GM12878 (cell line): ENCODE data around the gene TMEM161A. TPM values are rescaled to one million over a fixed set of nuclear protein-coding genes. Genes with fewer than 3 reads are reported as not detected.

Source experiments
- ATAC-seq: fragments of 200-7000 bp; cut with Tn5 transposase; 3 replicates; pipeline ENCODE4 v1.9.1; 2020; ENCODE audit warnings: mild to moderate bottlenecking, moderate library complexity
- BruUV-seq: library from RNA; stranded (reverse); fragments of 400-500 nt; replicated peaks from 2 replicates; lab custom pipeline; 2021; lab: Mats Ljungman, UMichigan
- CTCF ChIA-PET: fragments of 300-600 bp; sonication (Branson Sonifier 250); formaldehyde crosslinking; extraction: SDS; loops from one replicate; lab custom pipeline; 2021; ENCODE audit warnings: inconsistent platforms; lab: Yijun Ruan, JAX
- POLR2A ChIA-PET: fragments of 350-600 bp; formaldehyde crosslinking; extraction: SDS; loops from one replicate; lab custom pipeline; 2021; ENCODE audit warnings: inconsistent platforms; lab: Charles Lee
- RAD21 ChIA-PET: fragments of 300-600 bp; sonication (Branson Sonifier 250); formaldehyde crosslinking; loops from one replicate; lab custom pipeline; 2023; ENCODE audit warnings: antibody characterized with exemption; ENCODE audit not compliant: unreplicated experiment; lab: Charles Lee
- SMC1A ChIA-PET: fragments of 300-600 bp; sonication (Branson Sonifier 250); formaldehyde crosslinking; loops from one replicate; lab custom pipeline; 2023; ENCODE audit not compliant: unreplicated experiment, uncharacterized antibody; lab: Charles Lee
- DNase-seq: peaks from one replicate; pipeline ENCODE4 v3.0.0-alpha.2; 2011; ENCODE audit warnings: low read depth, low spot score
- FAIRE-seq: peaks from 3 replicates; lab custom pipeline; 2011; peaks lifted over from hg19 to GRCh38; lab: Jason Lieb, UNC
- H2AFZ ChIP-seq: 2 replicates; pipeline ENCODE4 v1.6.0; 2011; ENCODE audit warnings: low read depth, low read length, control low read depth; ENCODE audit not compliant: control insufficient read depth
- H3K27ac ChIP-seq: 2 replicates; pipeline ENCODE4 v1.5.1; 2011; ENCODE audit warnings: control low read depth; ENCODE audit not compliant: control insufficient read depth, insufficient read depth
- H3K27me3 ChIP-seq, 2 experiments: replicated peaks in 1 of 2; 2 replicates each; pipeline versions ENCODE4 v1.6.0 to v1.6.1; 2011; ENCODE audit warnings: low read length in 1 of 2; ENCODE audit not compliant: control insufficient read depth in 2 of 2, insufficient read depth in 2 of 2
- H3K36me3 ChIP-seq, 2 experiments: 2 replicates each; pipeline ENCODE4 v1.5.1; 2011; ENCODE audit warnings: low read length in 1 of 2; ENCODE audit not compliant: control insufficient read depth in 2 of 2, insufficient read depth in 2 of 2
- H3K4me1 ChIP-seq: 2 replicates; pipeline ENCODE4 v1.6.1; 2011; ENCODE audit warnings: mild to moderate bottlenecking, low read length, moderate library complexity, mixed read lengths; ENCODE audit not compliant: control insufficient read depth, insufficient read depth
- H3K4me2 ChIP-seq: 2 replicates; pipeline ENCODE4 v1.6.0; 2011; ENCODE audit warnings: control low read depth; ENCODE audit not compliant: control insufficient read depth, insufficient read depth
- H3K4me3 ChIP-seq: fragments of 200-600 bp; sonication (generic); 2 replicates; pipeline ENCODE4 v1.5.1; 2016
- H3K79me2 ChIP-seq: 2 replicates; pipeline ENCODE4 v1.6.0; 2011; ENCODE audit warnings: low read length; ENCODE audit not compliant: control insufficient read depth, insufficient read depth
- H3K9ac ChIP-seq: 2 replicates; pipeline ENCODE4 v1.8.0; 2011; ENCODE audit warnings: low read length, control low read depth, mixed read lengths; ENCODE audit not compliant: control insufficient read depth, insufficient read depth
- H3K9me3 ChIP-seq: replicated peaks from 3 replicates; pipeline ENCODE4 v1.5.1; 2011; ENCODE audit warnings: mild to moderate bottlenecking, low read length; ENCODE audit not compliant: control insufficient read depth, insufficient read depth
- H4K20me1 ChIP-seq: 2 replicates; pipeline ENCODE4 v1.6.0; 2011; ENCODE audit not compliant: control insufficient read depth, insufficient read depth
- NBN ChIP-seq: fragments of 450-650 bp; IDR thresholded peaks from 2 replicates; pipeline ENCODE4 v1.6.1; 2016
- RAD21 ChIP-seq: IDR thresholded peaks from 2 replicates; pipeline ENCODE4 v1.6.1; 2011; ENCODE audit warnings: mild to moderate bottlenecking, low read depth, low read length, moderate library complexity; ENCODE audit not compliant: insufficient read depth
- SMARCA5 ChIP-seq: fragments of 450-650 bp; IDR thresholded peaks from 2 replicates; pipeline ENCODE4 v1.6.1; 2017; ENCODE audit warnings: mild to moderate bottlenecking
- WGBS: methylation state at CpG from one replicate; pipeline ENCODE4 v1.1.6; 2016; ENCODE audit warnings: low lambda C conversion rate; ENCODE audit not compliant: insufficient replicate concordance, insufficient coverage; ENCODE audit errors: missing lambda C conversion rate; 5-methylcytosine and 5-hydroxymethylcytosine counted together
- in situ Hi-C: fragments of 300-500 bp; cut with MboI; formaldehyde crosslinking; loops from 9 replicates; pipeline ENCODE4 v1.14.3; 2018; ENCODE audit warnings: mixed read lengths
- intact Hi-C: fragments of 100-400 bp; cut with micrococcal nuclease; formaldehyde crosslinking; loops from one replicate; pipeline ENCODE4 v1.14.2; 2022; ENCODE audit not compliant: unreplicated experiment
- polyA plus RNA-seq, 11 experiments: library from polyadenylated mRNA; depleted of rRNA in 4 of 11; unstranded in 6 of 11; stranded (reverse) in 5 of 11; fragments of >200 nt; fragmentation: Nextera tagmentation in 4 of 11; fragmentation: Illumina TruSeq in 1 of 11; extraction: Ambion mirVana in 4 of 11; extraction: Trizol in 1 of 11; gene quantifications; 1 replicate in 1 of 11; 2 replicates in 10 of 11; pipeline versions ENCODE4 v1.2.1 to v1.2.3, GENCODE V29; 2011 to 2016; ENCODE audit warnings: inconsistent platforms in 2 of 11, missing spikeins in 2 of 11, low read depth in 1 of 11
- total RNA-seq, 4 experiments: library from RNA; depleted of rRNA in 3 of 4; stranded (reverse); fragments of >200 nt in 3 of 4; fragmentation: Illumina TruSeq in 1 of 4; extraction: Trizol in 1 of 4; gene quantifications; 2 replicates each; pipeline versions ENCODE4 v1.2.1 to v1.2.3, GENCODE V29; 2013 to 2021

Gene TMEM161A
- total and polyA plus RNA-seq, 10 of the 15 experiments (the other 5 are each of a cell fraction or from before 2014, with no cell fraction given): 1.1 to 37.1 (median 19.0) TPM

- Histone ChIP-seq H3K27me3 (no peaks in the 10 kb centered on the region), H3K36me3 (peaks cover 0 to 3% of the 10 kb centered on the region in 2 experiments; a peak in 1 of 4 replicates), H3K4me2 (peak overlapping the region; percentile 53), H2AFZ (no peak overlapping the region), H4K20me1 (no peaks in the 10 kb centered on the region), H3K79me2 (peaks cover 2% of the 10 kb centered on the region), H3K4me1 (peaks cover 58% of the 10 kb centered on the region), H3K9me3 (no peaks in the 10 kb centered on the region; the same call in 2 of the 3 replicates), H3K27ac (peak overlapping the region; percentile 63), H3K9ac (no peak overlapping the region), H3K4me3 (no peak overlapping the region)
- TF ChIP-seq SMARCA5 (peak; percentile 82), NBN (no peak), RAD21 (peak; percentile 28; the same call in 1 of the 2 replicates)
- intact Hi-C loops: no loop called here
- RAD21 ChIA-PET: interaction anchor here (0.6 to 17.5 kb wide), 4 partner anchors 9 to 474 kb away, joined by 3 to 394 read pairs (median 4); partner anchors contain the start of genes BORCS8, MEF2B and RFXANK
- ATAC-seq (no peak), FAIRE-seq (no peak), DNase-seq (no peak)
- TSS peak; percentile 54 for BruUV-seq
- WGBS: 64% methylated on average over 6 of the region's 6 CpGs
- CTCF ChIA-PET: interaction anchor here (0.9 to 11.3 kb wide), 4 partner anchors 8 to 188 kb away, joined by 3 to 135 read pairs (median 72); partner anchors contain the start of gene MEF2B
- POLR2A ChIA-PET: interaction anchor here (0.9 to 7.7 kb wide), 4 partner anchors 11 to 92 kb away, joined by 3 to 74 read pairs (median 14); partner anchors contain the start of gene MEF2B
- in situ Hi-C loops: no loop called here
- SMC1A ChIA-PET: interaction anchor here (0.6 to 7.4 kb wide), 6 partner anchors 8 to 87 kb away, joined by 3 to 83 read pairs (median 6); partner anchors contain the start of genes MEF2B and NR2C2AP
Observed at GRCh38 chr19:19154768-19155494, 16.7 kb upstream of the TMEM161A start.
